GM19025 (cell line): ENCODE measurements around the gene DHX8.

ENCODE experiments used
- ATAC-seq: cut with Tn5 transposase; IDR thresholded peaks from one replicate; pipeline ENCODE4 v1.9.1; 2021; ENCODE audit warnings: mild to moderate bottlenecking, low read depth, moderate library complexity; ENCODE audit not compliant: unreplicated experiment

DHX8 gene

GRCh38 chr17:43568506-43569082, 84.8 kb downstream of the DHX8 start:
- ATAC-seq = no peak

DNA sequence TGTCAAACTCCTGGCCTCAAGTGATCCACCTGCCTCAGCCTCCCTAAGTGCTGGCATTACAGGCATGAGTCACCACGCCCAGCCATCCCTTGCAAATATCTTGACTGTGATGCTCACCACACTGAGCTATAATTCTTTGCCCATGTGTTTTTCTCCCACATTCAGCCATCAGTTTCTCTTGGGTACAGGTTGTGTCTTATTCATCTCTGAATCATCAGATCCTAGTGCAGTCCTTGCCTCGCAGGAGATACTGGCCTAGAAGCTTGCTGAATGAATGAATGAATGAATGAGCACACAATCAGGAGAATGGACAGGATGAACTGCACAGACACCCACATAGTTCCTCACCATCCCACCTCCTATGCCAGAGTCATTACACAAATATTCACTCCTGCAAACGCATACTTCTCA, 86.7 kb downstream of the DHX8 start:
- ATAC-seq = no peak

DNA sequence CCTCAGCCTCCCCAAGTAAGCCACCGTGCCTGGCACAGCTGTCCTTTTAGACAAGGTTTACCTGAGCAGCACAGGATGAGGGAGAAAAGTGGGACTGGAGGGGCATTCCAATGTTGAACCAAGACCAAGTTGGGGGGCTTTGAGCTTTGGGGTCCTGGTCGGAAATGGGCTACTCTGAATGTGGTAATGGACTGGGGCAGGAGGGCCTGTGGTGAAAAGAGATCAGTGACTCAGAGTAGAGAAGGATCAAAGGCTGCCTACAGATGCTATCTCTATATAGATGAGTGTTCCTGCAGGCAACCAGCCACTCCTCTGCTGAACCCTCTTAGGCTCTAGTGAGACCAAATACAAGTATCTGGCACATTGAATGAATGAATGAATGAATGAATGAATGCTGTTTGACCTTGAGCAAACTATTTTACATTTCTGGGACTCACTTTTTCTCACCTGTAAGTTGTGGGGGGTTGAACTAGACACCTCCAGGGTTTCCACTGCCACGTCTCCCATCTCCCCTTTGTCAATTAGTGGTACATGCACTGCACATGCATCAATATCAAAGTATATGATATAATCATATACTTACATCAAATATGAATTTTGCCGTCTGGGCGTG, 88.7 kb downstream of the DHX8 start:
- ATAC-seq = no peak

- no peak for ATAC-seq
Observed at GRCh38 chr17:43573579-43574321, 90.0 kb downstream of the DHX8 start.

GRCh38 chr17:43574348-43574747, 90.6 kb downstream of the DHX8 start:
- no peak for ATAC-seq

DNA sequence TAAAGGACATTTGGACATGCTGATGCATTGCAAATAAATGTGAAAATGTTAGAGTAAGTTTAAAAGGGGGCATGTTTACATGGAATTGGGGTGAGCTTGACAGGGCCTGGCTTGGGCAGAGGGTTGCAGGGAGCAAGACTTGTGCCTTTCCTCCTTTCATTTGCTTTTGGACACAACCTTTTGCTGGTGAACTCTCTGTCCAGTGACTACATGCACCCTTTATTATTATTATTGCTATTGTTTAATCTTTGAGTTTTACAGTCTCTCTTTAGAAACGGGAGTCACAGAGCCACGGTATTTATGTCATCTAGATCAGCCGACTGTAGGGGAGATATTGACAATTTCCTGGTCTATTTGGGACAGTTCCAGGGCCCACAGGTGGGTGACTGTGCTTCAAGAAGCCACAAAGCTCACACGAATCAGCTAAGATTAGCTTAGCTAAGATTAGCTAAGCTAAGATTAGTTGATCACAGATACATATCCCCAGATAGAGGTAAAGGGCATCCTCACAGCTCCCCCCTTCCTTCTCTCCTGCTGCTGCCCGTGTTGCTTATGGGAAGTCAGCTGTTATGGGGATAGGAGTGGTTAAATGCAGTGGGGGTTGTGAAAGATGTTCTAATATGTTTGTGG, 91.2 kb downstream of the DHX8 start:
- ATAC-seq = no peak
